ENCODE data around the gene AKAP5.

AKAP5 gene

DNA sequence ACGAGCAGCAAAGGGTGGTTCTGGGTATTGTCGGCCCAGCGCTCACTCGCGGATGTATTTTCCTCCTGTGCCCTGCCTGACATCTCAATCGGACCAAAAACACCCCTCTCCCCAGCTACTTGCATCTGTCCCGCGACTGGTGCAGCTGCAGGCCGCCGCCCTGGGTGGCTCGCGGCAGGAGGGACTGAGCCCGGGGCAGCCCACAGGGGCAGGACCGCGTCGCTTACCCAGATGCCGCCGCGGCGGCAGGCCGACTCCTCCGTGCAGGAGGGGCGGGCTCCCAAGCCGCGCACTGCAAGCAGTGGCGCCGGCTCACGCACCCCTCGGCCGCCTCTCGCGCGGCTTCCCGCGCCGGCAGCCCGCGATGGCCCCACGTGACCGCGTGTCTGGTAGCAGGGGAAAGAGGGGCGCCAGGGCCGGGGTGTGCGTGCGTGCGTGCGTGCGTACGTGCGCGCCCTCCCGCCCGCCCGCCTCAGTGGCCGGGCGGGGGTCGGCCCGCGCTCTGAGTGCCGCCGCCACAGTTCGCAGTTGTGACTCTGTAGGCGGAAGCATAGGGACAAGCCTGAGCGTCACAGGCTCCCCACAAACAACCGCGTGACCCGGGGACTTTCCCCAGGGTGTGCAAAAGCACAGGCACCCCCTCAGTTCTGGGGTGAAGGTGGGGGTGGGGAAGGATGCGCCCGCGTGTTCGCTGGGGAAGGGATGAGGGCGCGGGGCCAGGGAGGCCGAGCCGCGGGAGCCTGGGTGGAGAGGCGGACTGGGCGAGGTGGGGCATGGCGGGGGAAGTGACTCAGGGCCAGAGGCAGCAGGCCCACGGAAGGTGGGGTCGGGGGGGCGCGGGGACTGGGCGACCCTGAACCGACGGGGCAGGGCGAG lies 38.4 kb downstream of the AKAP5 start, which contains the start of gene ZBTB25:
Gene ZBTB25, minus strand, starts transcription at position 405 of the 876 bp plus-strand sequence. CDS start 13,305 bp downstream, outside the sequence.
- Histone ChIP-seq H3K36me3 (ENCODE audit: control insufficient read depth in 1 of 2, insufficient read depth in 2 of 2, low read depth in 1 of 2, low read length in 2 of 2) (peaks cover 0 to 5% of the 10 kb centered on the region in 2 experiments), H3K4me1 (ENCODE audit: control insufficient read depth, insufficient read depth, low read depth, low read length) (peaks cover 11% of the 10 kb centered on the region), H3K18ac (ENCODE audit: low read depth in 1 of 2, low read length in 2 of 2) (peak within 1 kb of the TSS; percentile 99 to 100), H2BK5ac (ENCODE audit: low read depth, low read length, poor library complexity, severe bottlenecking) (peak within 1 kb of the TSS; percentile 100), H3K27ac (ENCODE audit: low read length, poor library complexity, severe bottlenecking) (peak within 1 kb of the TSS; percentile 100), H3K9me3 (ENCODE audit: control insufficient read depth, low read length) (no peaks in the 10 kb centered on the region), H3K23ac (ENCODE audit: low read length in 2 of 2) (peak within 1 kb of the TSS; percentile 70 to 98), H2AFZ (ENCODE audit: low read depth, low read length) (peak within 1 kb of the TSS; percentile 73), H2BK120ac (ENCODE audit: low read depth, low read length) (peak within 1 kb of the TSS; percentile 100), H3K14ac (ENCODE audit: low read length in 2 of 2) (peak within 1 kb of the TSS; percentile 63 to 100), H4K91ac (ENCODE audit: low read length) (peak within 1 kb of the TSS; percentile 100), H2BK12ac (ENCODE audit: low read length in 2 of 2) (peak within 1 kb of the TSS; percentile 81 to 98), H3K4me3 (ENCODE audit: insufficient read depth in 1 of 2, low read depth in 1 of 2, low read length in 2 of 2) (peak within 1 kb of the TSS; percentile 93), H4K8ac (ENCODE audit: low read length) (peak within 1 kb of the TSS; percentile 100), H3K79me1 (replicated peaks; ENCODE audit: low read length, poor library complexity, severe bottlenecking) (peaks cover 2% of the 10 kb centered on the region), H3K4me2 (ENCODE audit: low read length, poor library complexity, severe bottlenecking) (peak within 1 kb of the TSS; percentile 96), H3K9ac (ENCODE audit: low read length) (peak within 1 kb of the TSS; percentile 97), H2AK5ac (ENCODE audit: low read length, severe bottlenecking) (peak within 1 kb of the TSS; percentile 91), H3K27me3 (ENCODE audit: control insufficient read depth in 1 of 2, insufficient read depth in 1 of 2, low read length in 2 of 2) (no peaks in the 10 kb centered on the region), H2BK15ac (ENCODE audit: low read depth, poor library complexity, severe bottlenecking) (peak within 1 kb of the TSS; percentile 99), H3K4ac (ENCODE audit: low read depth in 1 of 2, low read length in 2 of 2) (peak within 1 kb of the TSS; percentile 99)
- WGBS = 1% methylated on average over 82 of the region's 87 CpGs
- peak; percentile 95 for DNase-seq

DNA sequence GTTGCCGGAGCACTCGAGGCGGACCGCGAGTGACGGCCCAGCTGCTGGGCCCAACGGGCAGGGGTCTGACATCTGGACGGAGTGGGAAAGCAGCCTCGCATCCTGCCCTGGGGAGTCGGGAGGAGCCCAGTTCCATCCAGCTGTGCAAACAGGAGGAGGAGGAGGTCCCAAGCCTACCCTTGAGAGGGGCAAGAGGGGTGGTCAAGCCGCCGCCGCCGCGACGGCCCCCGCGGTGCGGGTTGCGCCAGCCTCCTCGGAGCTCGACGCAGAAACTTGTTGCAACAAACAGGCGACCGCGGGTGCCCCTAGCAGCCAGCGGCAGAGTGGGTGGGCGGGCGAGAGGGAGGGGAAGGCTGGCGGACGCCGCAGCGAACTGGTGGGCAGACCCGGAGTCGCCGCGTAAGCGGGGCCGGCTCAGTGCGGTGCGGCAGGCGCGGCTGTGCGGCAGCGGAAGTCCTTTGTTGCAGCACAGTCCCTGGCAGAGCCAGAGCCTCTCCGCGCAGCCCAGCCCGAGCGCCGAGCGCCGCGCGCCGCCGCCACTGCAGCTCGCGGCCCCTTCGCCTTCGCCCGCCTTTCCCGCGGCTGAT lies 39.1 kb downstream of the AKAP5 start, which contains the start of gene ZBTB1:
Gene ZBTB1, plus strand, starts transcription at position 461 of the 587 bp plus-strand sequence. CDS start 16,735 bp downstream, outside the sequence.
- WGBS = 0% methylated on average over 57 of the region's 63 CpGs
- peak within 1 kb of the TSS; percentile 99 to 100 for H3K18ac ChIP-seq (ENCODE audit: low read depth in 1 of 2, low read length in 2 of 2)
- no peaks in the 10 kb centered on the region for H3K9me3 ChIP-seq (ENCODE audit: control insufficient read depth, low read length)
- peak within 1 kb of the TSS; percentile 100 for H2BK5ac ChIP-seq (ENCODE audit: low read depth, low read length, poor library complexity, severe bottlenecking)
- peak; percentile 95 for DNase-seq
- no peaks in the 10 kb centered on the region for H3K36me3 ChIP-seq (ENCODE audit: control insufficient read depth in 1 of 2, insufficient read depth in 2 of 2, low read depth in 1 of 2, low read length in 2 of 2)
- peak within 1 kb of the TSS; percentile 100 for H4K8ac ChIP-seq (ENCODE audit: low read length)
- peak within 1 kb of the TSS; percentile 100 for H4K91ac ChIP-seq (ENCODE audit: low read length)
- H2BK12ac ChIP-seq (ENCODE audit: low read length in 2 of 2) = peak within 1 kb of the TSS; percentile 81 to 89
- H3K79me1 ChIP-seq (replicated peaks; ENCODE audit: low read length, poor library complexity, severe bottlenecking) = no peaks in the 10 kb centered on the region
- no peaks in the 10 kb centered on the region for H3K27me3 ChIP-seq (ENCODE audit: control insufficient read depth in 1 of 2, insufficient read depth in 1 of 2, low read length in 2 of 2)
- peak within 1 kb of the TSS; percentile 99 for H2BK15ac ChIP-seq (ENCODE audit: low read depth, poor library complexity, severe bottlenecking)
- peaks cover 14% of the 10 kb centered on the region for H3K4me1 ChIP-seq (ENCODE audit: control insufficient read depth, insufficient read depth, low read depth, low read length)
- peak within 1 kb of the TSS; percentile 100 for H3K27ac ChIP-seq (ENCODE audit: low read length, poor library complexity, severe bottlenecking)
- H3K4me3 ChIP-seq (ENCODE audit: insufficient read depth in 1 of 2, low read depth in 1 of 2, low read length in 2 of 2) = peak within 1 kb of the TSS; percentile 93
- H3K9ac ChIP-seq (ENCODE audit: low read length) = peak within 1 kb of the TSS; percentile 97
- peak within 1 kb of the TSS; percentile 100 for H2BK120ac ChIP-seq (ENCODE audit: low read depth, low read length)
- H3K23ac ChIP-seq (ENCODE audit: low read length in 2 of 2) = peak within 1 kb of the TSS; percentile 70 to 97
- peak within 1 kb of the TSS; percentile 63 to 99 for H3K14ac ChIP-seq (ENCODE audit: low read length in 2 of 2)
- H2AK5ac ChIP-seq (ENCODE audit: low read length, severe bottlenecking) = peak within 1 kb of the TSS; percentile 91
- H3K4ac ChIP-seq (ENCODE audit: low read depth in 1 of 2, low read length in 2 of 2) = peak within 1 kb of the TSS; percentile 99
- peak within 1 kb of the TSS; percentile 96 for H3K4me2 ChIP-seq (ENCODE audit: low read length, poor library complexity, severe bottlenecking)
- peak within 1 kb of the TSS; percentile 56 for H2AFZ ChIP-seq (ENCODE audit: low read depth, low read length)

DNA sequence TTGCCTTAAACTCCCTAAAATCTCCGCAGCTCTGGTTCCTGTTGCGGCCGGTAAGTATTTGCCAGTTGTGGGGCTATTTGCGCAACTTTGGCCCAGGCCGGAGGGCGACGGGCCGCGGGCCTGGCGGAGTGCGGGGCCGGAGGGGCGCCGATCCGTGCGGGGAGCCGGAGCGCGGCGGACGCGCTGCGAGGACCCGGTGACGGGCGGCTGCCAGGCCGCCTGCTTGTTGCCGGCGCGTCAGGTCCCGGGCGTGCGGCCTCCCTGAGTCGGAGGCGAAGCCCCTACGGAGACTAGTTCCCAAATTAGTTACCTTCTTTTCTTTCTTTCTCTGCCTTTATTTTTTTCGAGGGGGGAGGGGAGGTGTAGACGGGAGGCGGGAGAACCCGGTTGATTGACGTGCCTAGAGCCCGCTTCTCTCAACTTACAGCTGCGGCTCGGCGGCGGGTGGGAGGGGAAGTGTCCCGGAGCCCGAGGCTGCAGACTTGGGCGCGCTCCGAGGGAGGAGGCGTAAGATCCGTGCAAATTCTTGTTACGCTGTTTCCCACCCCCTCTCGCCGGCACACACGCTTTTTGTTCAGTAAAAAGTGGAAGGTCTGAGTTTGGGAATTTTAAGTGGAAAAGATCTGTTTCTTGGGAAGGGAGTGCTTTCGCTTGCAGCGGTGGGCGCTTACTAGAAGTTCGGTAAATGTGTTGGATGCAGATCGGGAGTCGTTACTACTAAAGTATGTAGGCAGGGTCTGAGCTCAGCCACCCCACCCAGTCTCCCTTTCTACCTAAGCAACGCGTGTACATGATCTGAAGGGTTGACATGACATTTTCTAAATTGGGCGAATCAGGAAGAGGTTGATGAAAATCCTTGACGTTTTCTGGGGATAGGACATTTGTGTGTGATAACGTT lies 39.8 kb downstream of the AKAP5 start:
- peak overlapping the region; percentile 100 for H4K8ac ChIP-seq (ENCODE audit: low read length)
- H2AFZ ChIP-seq (ENCODE audit: low read depth, low read length) = peak overlapping the region; percentile 56
- H2BK5ac ChIP-seq (ENCODE audit: low read depth, low read length, poor library complexity, severe bottlenecking) = peak overlapping the region; percentile 100
- H3K18ac ChIP-seq (ENCODE audit: low read depth in 1 of 2, low read length in 2 of 2) = peak overlapping the region; percentile 99 to 100
- WGBS = under 1% methylated on average over 55 of the region's 68 CpGs
- no peaks in the 10 kb centered on the region for H3K9me3 ChIP-seq (ENCODE audit: control insufficient read depth, low read length)
- peak overlapping the region; percentile 95 for H4K91ac ChIP-seq (ENCODE audit: low read length)
- peak overlapping the region; percentile 41 to 98 for H3K14ac ChIP-seq (ENCODE audit: low read length in 2 of 2)
- H2AK5ac ChIP-seq (ENCODE audit: low read length, severe bottlenecking) = peak overlapping the region; percentile 76
- H3K27ac ChIP-seq (ENCODE audit: low read length, poor library complexity, severe bottlenecking) = peak overlapping the region; percentile 98
- peak overlapping the region; percentile 96 for H3K4me2 ChIP-seq (ENCODE audit: low read length, poor library complexity, severe bottlenecking)
- H2BK15ac ChIP-seq (ENCODE audit: low read depth, poor library complexity, severe bottlenecking) = peak overlapping the region; percentile 98
- peak overlapping the region; percentile 52 to 97 for H3K23ac ChIP-seq (ENCODE audit: low read length in 2 of 2)
- H3K9ac ChIP-seq (ENCODE audit: low read length) = peak overlapping the region; percentile 97
- H3K36me3 ChIP-seq (ENCODE audit: control insufficient read depth in 1 of 2, insufficient read depth in 2 of 2, low read depth in 1 of 2, low read length in 2 of 2) = no peaks in the 10 kb centered on the region
- H3K4ac ChIP-seq (ENCODE audit: low read depth in 1 of 2, low read length in 2 of 2) = peak overlapping the region; percentile 99
- peak overlapping the region; percentile 100 for H2BK120ac ChIP-seq (ENCODE audit: low read depth, low read length)
- H3K4me3 ChIP-seq (ENCODE audit: insufficient read depth in 1 of 2, low read depth in 1 of 2, low read length in 2 of 2) = peak overlapping the region; percentile 93
- H3K79me1 ChIP-seq (replicated peaks; ENCODE audit: low read length, poor library complexity, severe bottlenecking) = no peaks in the 10 kb centered on the region
- peak; percentile 87 for DNase-seq
- peaks cover 14% of the 10 kb centered on the region for H3K4me1 ChIP-seq (ENCODE audit: control insufficient read depth, insufficient read depth, low read depth, low read length)
- no peaks in the 10 kb centered on the region for H3K27me3 ChIP-seq (ENCODE audit: control insufficient read depth in 1 of 2, insufficient read depth in 1 of 2, low read length in 2 of 2)
- H2BK12ac ChIP-seq (ENCODE audit: low read length in 2 of 2) = peak overlapping the region; percentile 79 to 81
